ENCODE results near the gene ATP5PD. TPM values are rescaled to one million over a fixed set of nuclear protein-coding genes. Genes with fewer than 3 reads are reported as not detected.

ATP5PD gene
- total RNA-seq, 1 donor from 2014 or later = 239 TPM

GRCh38 chr17:75086496-75087181 is 39.9 kb upstream of the ATP5PD start:
- H3K4me1 ChIP-seq (ENCODE audit: insufficient read depth, low read length) = peaks cover 26% of the 10 kb centered on the region
- no peak overlapping the region for H3K27ac ChIP-seq (ENCODE audit: low read depth, low read length)
- no peak overlapping the region for H2AFZ ChIP-seq (ENCODE audit: low read depth, low read length)
- FAIRE-seq = no peak
- H3K36me3 Mint-ChIP-seq (ENCODE audit: low read depth, unreplicated experiment) = peaks cover 2% of the 10 kb centered on the region
- H3K79me2 ChIP-seq (ENCODE audit: insufficient read depth, low read length) = no peaks in the 10 kb centered on the region
- H3K27me3 ChIP-seq (ENCODE audit: insufficient read depth, low read length) = peaks cover 2% of the 10 kb centered on the region
- H3K27me3 Mint-ChIP-seq (ENCODE audit: low read depth, unreplicated experiment) = peaks cover 3% of the 10 kb centered on the region
- no peak for TF ChIP-seq CTCF (IDR thresholded peaks at IDR 0.05; ENCODE audit: insufficient read depth, low read depth, low read length)
- no peak for TF ChIP-seq EZH2 (IDR thresholded peaks at IDR 0.05; ENCODE audit: insufficient read depth, low read length)
- H3K36me3 ChIP-seq (ENCODE audit: insufficient read depth, low read length) = no peaks in the 10 kb centered on the region
- no peaks in the 10 kb centered on the region for H3K9me3 ChIP-seq (ENCODE audit: insufficient read depth, low read depth, low read length)
- H3K27ac Mint-ChIP-seq (ENCODE audit: unreplicated experiment) = peak overlapping the region; percentile 95
- H3K4me3 ChIP-seq (ENCODE audit: insufficient read depth, low read depth, low read length) = no peak overlapping the region
- H3K9ac ChIP-seq (ENCODE audit: low read length) = no peak overlapping the region
- no peaks in the 10 kb centered on the region for H3K9me3 Mint-ChIP-seq (ENCODE audit: unreplicated experiment)
- no peaks in the 10 kb centered on the region for H4K20me1 ChIP-seq (ENCODE audit: insufficient read depth, low read length)
- H3K4me3 Mint-ChIP-seq (ENCODE audit: unreplicated experiment) = peak overlapping the region; percentile 80
- H3K4me2 ChIP-seq (ENCODE audit: low read length) = peak overlapping the region; percentile 85
- no peak for DNase-seq (ENCODE audit: low read depth)
- peaks cover 36% of the 10 kb centered on the region for H3K4me1 Mint-ChIP-seq (ENCODE audit: low read depth, unreplicated experiment)

- no peak for FAIRE-seq
- Histone ChIP-seq H3K4me2 (ENCODE audit: low read length) (no peak overlapping the region), H3K4me1 (ENCODE audit: insufficient read depth, low read length) (peaks cover 28% of the 10 kb centered on the region), H4K20me1 (ENCODE audit: insufficient read depth, low read length) (no peaks in the 10 kb centered on the region), H3K9ac (ENCODE audit: low read length) (no peak overlapping the region), H3K4me3 (ENCODE audit: insufficient read depth, low read depth, low read length) (no peak overlapping the region), H2AFZ (ENCODE audit: low read depth, low read length) (no peak overlapping the region), H3K79me2 (ENCODE audit: insufficient read depth, low read length) (no peaks in the 10 kb centered on the region), H3K36me3 (ENCODE audit: insufficient read depth, low read length) (no peaks in the 10 kb centered on the region), H3K9me3 (ENCODE audit: insufficient read depth, low read depth, low read length) (no peaks in the 10 kb centered on the region), H3K27ac (ENCODE audit: low read depth, low read length) (no peak overlapping the region), H3K27me3 (ENCODE audit: insufficient read depth, low read length) (peaks cover 2% of the 10 kb centered on the region)
- Mint-ChIP-seq H3K27me3 (ENCODE audit: low read depth, unreplicated experiment) (peaks cover 3% of the 10 kb centered on the region), H3K36me3 (ENCODE audit: low read depth, unreplicated experiment) (peaks cover 2% of the 10 kb centered on the region), H3K9me3 (ENCODE audit: unreplicated experiment) (no peaks in the 10 kb centered on the region), H3K4me3 (ENCODE audit: unreplicated experiment) (no peak overlapping the region), H3K27ac (ENCODE audit: unreplicated experiment) (peak overlapping the region; percentile 6), H3K4me1 (ENCODE audit: low read depth, unreplicated experiment) (peaks cover 28% of the 10 kb centered on the region)
- no peak for DNase-seq (ENCODE audit: low read depth)
- TF ChIP-seq CTCF (IDR thresholded peaks at IDR 0.05; ENCODE audit: insufficient read depth, low read depth, low read length) = no peak
- no peak for TF ChIP-seq EZH2 (IDR thresholded peaks at IDR 0.05; ENCODE audit: insufficient read depth, low read length)
These were observed 37.4 kb upstream of the ATP5PD start for GRCh38 chr17:75084039-75084660.

DNA sequence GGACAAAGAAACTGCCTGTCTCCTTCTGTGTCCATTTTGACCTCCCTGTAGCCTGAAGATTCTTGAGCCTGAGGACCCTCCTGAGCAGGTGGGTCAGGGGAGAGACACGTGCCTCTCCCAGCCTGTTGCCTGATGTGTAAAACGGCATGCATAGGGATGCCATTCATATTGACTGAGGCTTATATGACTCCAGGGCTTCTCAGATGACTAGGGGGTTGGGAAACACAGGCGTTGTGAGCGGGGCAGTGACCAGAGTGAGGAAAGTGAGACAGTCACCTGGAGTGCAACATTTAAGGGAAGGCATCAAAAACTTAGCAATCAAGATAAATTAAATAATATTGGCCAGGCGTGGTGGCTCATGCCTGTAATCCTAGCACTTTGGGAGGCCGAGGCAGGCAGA is 35.9 kb upstream of the ATP5PD start:
- H4K20me1 ChIP-seq (ENCODE audit: insufficient read depth, low read length) = no peaks in the 10 kb centered on the region
- Mint-ChIP-seq H3K4me1 (ENCODE audit: low read depth, unreplicated experiment) (peaks cover 35% of the 10 kb centered on the region), H3K9me3 (ENCODE audit: unreplicated experiment) (no peaks in the 10 kb centered on the region), H3K27ac (ENCODE audit: unreplicated experiment) (no peak overlapping the region), H3K4me3 (ENCODE audit: unreplicated experiment) (no peak overlapping the region), H3K36me3 (ENCODE audit: low read depth, unreplicated experiment) (peaks cover 2% of the 10 kb centered on the region), H3K27me3 (ENCODE audit: low read depth, unreplicated experiment) (peaks cover 3% of the 10 kb centered on the region)
- H2AFZ ChIP-seq (ENCODE audit: low read depth, low read length) = no peak overlapping the region
- no peak for TF ChIP-seq CTCF (IDR thresholded peaks at IDR 0.05; ENCODE audit: insufficient read depth, low read depth, low read length)
- TF ChIP-seq EZH2 (IDR thresholded peaks at IDR 0.05; ENCODE audit: insufficient read depth, low read length) = no peak
- no peaks in the 10 kb centered on the region for H3K9me3 ChIP-seq (ENCODE audit: insufficient read depth, low read depth, low read length)
- H3K36me3 ChIP-seq (ENCODE audit: insufficient read depth, low read length) = no peaks in the 10 kb centered on the region
- peaks cover 29% of the 10 kb centered on the region for H3K4me1 ChIP-seq (ENCODE audit: insufficient read depth, low read length)
- DNase-seq (ENCODE audit: low read depth) (no peak), FAIRE-seq (no peak)
- no peak overlapping the region for H3K9ac ChIP-seq (ENCODE audit: low read length)
- H3K27me3 ChIP-seq (ENCODE audit: insufficient read depth, low read length) = peaks cover 2% of the 10 kb centered on the region
- H3K4me2 ChIP-seq (ENCODE audit: low read length) = no peak overlapping the region
- H3K79me2 ChIP-seq (ENCODE audit: insufficient read depth, low read length) = no peaks in the 10 kb centered on the region
- no peak overlapping the region for H3K4me3 ChIP-seq (ENCODE audit: insufficient read depth, low read depth, low read length)
- no peak overlapping the region for H3K27ac ChIP-seq (ENCODE audit: low read depth, low read length)

Data from astrocyte (in vitro differentiated cells and primary cell).